Neural crest cell (in vitro differentiated cells): Measurements from ENCODE around the gene IGF1R. TPM values are rescaled to one million over a fixed set of nuclear protein-coding genes. Genes with fewer than 3 reads are reported as not detected.

Source experiments
- DNase-seq: peaks from one replicate; pipeline ENCODE4 v3.0.0; 2021; ENCODE audit warnings: low read depth, mixed read lengths, low spot score
- H3K27ac Mint-ChIP-seq: one replicate; pipeline ENCODE4 v1.8.0; 2021; ENCODE audit warnings: mild to moderate bottlenecking, mixed read lengths; ENCODE audit not compliant: unreplicated experiment
- H3K27me3 Mint-ChIP-seq: 2 replicates; pipeline ENCODE4 v1.8.0; 2021; ENCODE audit warnings: low read depth, mild to moderate bottlenecking, mixed read lengths
- H3K36me3 Mint-ChIP-seq: 2 replicates; pipeline ENCODE4 v1.8.0; 2021; ENCODE audit warnings: low read depth, mild to moderate bottlenecking, mixed read lengths
- H3K4me1 Mint-ChIP-seq: 2 replicates; pipeline ENCODE4 v1.8.0; 2021; ENCODE audit warnings: mixed read lengths
- H3K4me3 Mint-ChIP-seq: one replicate; pipeline ENCODE4 v1.8.0; 2021; ENCODE audit warnings: mild to moderate bottlenecking, mixed read lengths
- H3K9me3 Mint-ChIP-seq: 2 replicates; pipeline ENCODE4 v1.8.0; 2021; ENCODE audit warnings: mixed read lengths
- CTCF ChIP-seq: fragments of 200-600 bp; sonication (generic); conservative IDR thresholded peaks from 2 replicates; pipeline ENCODE4 v1.5.0; 2021; ENCODE audit warnings: antibody characterized with exemption, mild to moderate bottlenecking
- total RNA-seq: library from RNA; stranded (reverse); gene quantifications from 2 replicates; pipeline ENCODE4 v1.2.1, GENCODE V29; 2021

IGF1R gene
- total RNA-seq, 1 donor from 2014 or later, result 67.6 TPM

GRCh38 chr15:98951493-98952320 lies 303.4 kb downstream of the IGF1R start:
- Mint-ChIP-seq H3K9me3 (no peaks in the 10 kb centered on the region), H3K27ac (no peak overlapping the region), H3K27me3 (no peaks in the 10 kb centered on the region), H3K4me3 (no peak overlapping the region), H3K4me1 (no peaks in the 10 kb centered on the region), H3K36me3 (no peaks in the 10 kb centered on the region)
- no peak for TF ChIP-seq CTCF
- no peak for DNase-seq

DNA sequence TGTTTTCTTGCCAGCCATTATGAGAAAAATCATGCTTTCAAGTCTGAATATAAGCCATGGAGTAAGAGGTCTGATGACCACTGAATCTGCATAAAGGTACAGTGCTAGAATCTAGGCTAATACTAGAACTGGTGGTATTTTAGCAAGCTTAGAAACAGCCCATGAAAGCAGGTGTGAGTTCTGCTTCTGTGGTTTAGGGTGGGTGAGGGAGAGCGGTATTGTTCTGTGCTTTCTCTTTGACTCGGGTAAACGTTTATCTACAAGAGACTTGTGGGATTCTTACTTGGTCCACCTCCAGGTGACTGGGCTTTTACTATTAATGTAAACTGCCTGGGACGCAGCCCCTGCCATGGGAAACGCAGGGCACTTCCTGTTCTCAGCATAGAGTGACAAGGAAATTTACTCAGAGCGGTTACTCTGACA lies 304.1 kb downstream of the IGF1R start:
- Mint-ChIP-seq H3K4me3 (no peak overlapping the region), H3K27me3 (no peaks in the 10 kb centered on the region), H3K9me3 (no peaks in the 10 kb centered on the region), H3K36me3 (no peaks in the 10 kb centered on the region), H3K4me1 (no peaks in the 10 kb centered on the region), H3K27ac (no peak overlapping the region)
- no peak for TF ChIP-seq CTCF
- DNase-seq, result no peak

DNA sequence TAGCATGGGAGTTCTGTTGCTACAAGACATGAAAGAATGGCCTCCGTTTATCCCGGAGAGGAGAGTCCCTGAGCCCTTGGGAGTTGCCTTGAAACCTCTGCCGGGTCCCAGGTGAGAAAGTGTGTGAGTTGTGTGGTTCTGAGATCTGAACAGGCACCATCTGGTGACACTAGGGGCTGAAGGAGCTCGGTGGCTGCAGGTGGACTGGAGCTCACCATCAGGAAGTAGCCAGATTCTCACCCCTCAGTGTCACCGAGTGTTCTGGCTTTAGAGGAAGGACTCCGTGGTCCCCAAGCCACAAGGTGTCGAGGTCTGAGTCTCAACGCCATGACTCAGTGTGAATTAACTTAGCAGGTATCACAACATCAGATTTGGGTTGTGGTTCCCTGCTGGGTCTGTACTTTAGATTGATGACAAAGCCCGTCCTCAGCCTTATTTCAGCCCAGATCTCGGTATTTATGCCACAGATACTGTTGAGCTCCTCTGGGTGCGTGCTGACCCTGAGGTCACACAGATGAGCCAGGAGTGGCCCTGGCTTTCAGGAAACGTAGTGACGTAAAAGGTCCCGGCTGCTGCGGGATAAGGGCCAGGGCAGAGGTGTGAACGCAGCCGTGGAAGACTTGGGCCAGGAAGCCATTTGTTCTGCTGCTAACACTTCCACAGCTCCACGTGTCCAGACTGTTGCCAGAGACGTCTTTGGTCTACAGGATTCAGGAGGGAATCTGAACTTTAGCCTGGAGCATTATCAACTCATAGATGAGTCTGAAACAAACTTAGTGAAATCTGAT lies 304.9 kb downstream of the IGF1R start:
- H3K27ac Mint-ChIP-seq, result peak overlapping the region; percentile 57

DNA sequence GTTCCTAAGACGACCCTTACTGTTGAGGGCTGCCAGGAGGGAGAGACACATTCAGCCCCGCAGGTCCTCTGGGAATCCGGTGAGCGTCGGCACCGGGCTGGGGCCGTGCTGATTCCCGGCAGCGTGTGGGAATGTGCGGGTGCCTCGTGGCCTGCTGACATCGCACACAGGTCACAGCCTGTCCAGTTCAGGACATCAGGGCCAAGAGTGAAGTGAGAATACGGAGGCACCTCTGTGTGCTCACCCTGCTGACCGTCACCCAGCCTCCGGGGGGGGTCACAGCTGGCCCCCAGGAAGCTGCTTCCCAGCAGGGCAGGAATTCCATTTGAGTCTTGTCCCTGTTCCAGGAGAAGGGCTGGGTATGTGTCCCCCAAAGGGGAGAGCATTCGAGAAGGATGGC lies 305.6 kb downstream of the IGF1R start:
- Mint-ChIP-seq H3K4me3 (no peak overlapping the region), H3K9me3 (no peaks in the 10 kb centered on the region), H3K4me1 (no peaks in the 10 kb centered on the region), H3K27me3 (no peaks in the 10 kb centered on the region), H3K36me3 (peaks cover 7% of the 10 kb centered on the region), H3K27ac (peak overlapping the region; percentile 57)
- no peak for DNase-seq
- TF ChIP-seq CTCF, result no peak

More for the DNA sequence above, 304.9 kb downstream of the IGF1R start:
- DNase-seq, result no peak
- TF ChIP-seq CTCF, result no peak
- Mint-ChIP-seq H3K4me3 (no peak overlapping the region), H3K9me3 (no peaks in the 10 kb centered on the region), H3K36me3 (peaks cover 2% of the 10 kb centered on the region), H3K27me3 (no peaks in the 10 kb centered on the region), H3K4me1 (no peaks in the 10 kb centered on the region)

GRCh38 chr15:98954411-98954810 lies 306.1 kb downstream of the IGF1R start:
- Mint-ChIP-seq H3K27me3 (no peaks in the 10 kb centered on the region), H3K27ac (peak overlapping the region; percentile 27), H3K9me3 (no peaks in the 10 kb centered on the region), H3K4me3 (no peak overlapping the region), H3K4me1 (no peaks in the 10 kb centered on the region), H3K36me3 (peaks cover 7% of the 10 kb centered on the region)
- TF ChIP-seq CTCF, result no peak
- DNase-seq, result no peak
